B cell (primary cell): ENCODE results near the gene CLECL1. TPM values are rescaled to one million over a fixed set of nuclear protein-coding genes. Genes with fewer than 3 reads are reported as not detected.

Experiments
- ATAC-seq: fragments of 200-7000 bp; cut with Tn5 transposase; one replicate; pipeline ENCODE4 v1.10.0; 2021; ENCODE audit warnings: low read depth, mild to moderate bottlenecking, moderate number of reproducible peaks, moderate library complexity
- CTCF ChIA-PET: fragments of 350-600 bp; sonication (Branson Sonifier 250); formaldehyde crosslinking; loops from one replicate; lab custom pipeline; 2021; ENCODE audit warnings: antibody characterized with exemption, inconsistent platforms; lab: Charles Lee
- POLR2A ChIA-PET: fragments of 350-600 bp; sonication (Branson Sonifier 250); formaldehyde crosslinking; loops from one replicate; lab custom pipeline; 2021; ENCODE audit warnings: antibody characterized with exemption; lab: Charles Lee
- DNase-seq: peaks from one replicate; pipeline ENCODE4 v3.0.0; 2013
- H2AFZ ChIP-seq: 2 replicates; pipeline ENCODE4 v1.6.1; 2012; ENCODE audit warnings: mild to moderate bottlenecking, low read depth, low read length; ENCODE audit not compliant: insufficient read depth, poor library complexity, severe bottlenecking
- H3K27ac ChIP-seq, 2 donors: 1 replicate in 1 of 2; 2 replicates in 1 of 2; pipeline ENCODE4 v1.5.1; 2012 to 2013; ENCODE audit warnings: low read length in 2 of 2, mild to moderate bottlenecking in 2 of 2, moderate library complexity in 1 of 2
- H3K27me3 ChIP-seq, 4 experiments: fragments of 200-600 bp in 1 of 4; sonication (generic) in 1 of 4; replicated peaks in 1 of 4; 1 replicate in 2 of 4; 2 replicates in 2 of 4; pipeline versions ENCODE4 v1.6.1 to v1.7.0; 2013 to 2016; ENCODE audit warnings: low read length in 3 of 4, mild to moderate bottlenecking in 2 of 4, mixed read lengths in 1 of 4, moderate library complexity in 1 of 4; ENCODE audit not compliant: insufficient read depth in 4 of 4, control insufficient read depth in 3 of 4; ENCODE audit errors: control extremely low read depth in 1 of 4
- H3K36me3 ChIP-seq, 2 experiments: replicated peaks in 1 of 2; 1 replicate in 1 of 2; 2 replicates in 1 of 2; pipeline versions ENCODE4 v1.6.1 to v1.7.1; 2013; ENCODE audit warnings: low read length in 1 of 2; ENCODE audit not compliant: insufficient read depth in 2 of 2, control insufficient read depth in 1 of 2; ENCODE audit errors: control extremely low read depth in 1 of 2, extremely low read depth in 1 of 2
- H3K4me1 ChIP-seq, 2 donors: fragments of 200-600 bp in 1 of 2; sonication (generic) in 1 of 2; 1 replicate in 1 of 2; 2 replicates in 1 of 2; pipeline versions ENCODE4 v1.5.1 to v1.6.1; 2013 to 2017; ENCODE audit warnings: low read length in 2 of 2; ENCODE audit not compliant: control insufficient read depth in 2 of 2, insufficient read depth in 2 of 2
- H3K4me2 ChIP-seq: replicated peaks from 2 replicates; pipeline ENCODE3; 2012; ENCODE audit warnings: mild to moderate bottlenecking, low read depth, low read length; ENCODE audit not compliant: poor library complexity, severe bottlenecking
- H3K4me3 ChIP-seq, 5 experiments: fragments of 200-600 bp in 1 of 5; sonication (generic) in 1 of 5; 1 replicate in 3 of 5; 2 replicates in 2 of 5; pipeline versions ENCODE4 v1.5.1 to v1.7.0; 2011 to 2016; ENCODE audit warnings: low read length in 4 of 5, mild to moderate bottlenecking in 4 of 5, low read depth in 2 of 5, control low read depth in 1 of 5, moderate library complexity in 1 of 5; ENCODE audit not compliant: insufficient read depth in 1 of 5; ENCODE audit errors: control extremely low read depth in 1 of 5, extremely low read depth in 1 of 5
- H3K79me2 ChIP-seq: fragments of 200-600 bp; sonication (generic); one replicate; pipeline ENCODE4 v1.6.0; 2016; ENCODE audit warnings: low read length; ENCODE audit not compliant: control insufficient read depth, insufficient read depth
- H3K9ac ChIP-seq: fragments of 200-600 bp; sonication (generic); 2 replicates; pipeline ENCODE4 v1.6.1; 2017; ENCODE audit warnings: mild to moderate bottlenecking, low read length, moderate library complexity
- H3K9me3 ChIP-seq, 3 donors: one replicate each; pipeline versions ENCODE4 v1.6.1 to v1.7.1; 2013; ENCODE audit warnings: low read length in 2 of 3; ENCODE audit not compliant: control insufficient read depth in 2 of 3, insufficient read depth in 1 of 3; ENCODE audit errors: control extremely low read depth in 1 of 3
- H4K20me1 ChIP-seq: 2 replicates; pipeline ENCODE4 v1.6.0; 2012; ENCODE audit warnings: mild to moderate bottlenecking, low read length; ENCODE audit not compliant: insufficient read depth, control insufficient read depth, poor library complexity, severe bottlenecking
- H3K27ac Mint-ChIP-seq: one replicate; pipeline ENCODE4 v1.8.0; 2021; ENCODE audit warnings: mixed read lengths
- H3K27me3 Mint-ChIP-seq: one replicate; pipeline ENCODE4 v1.8.0; 2021; ENCODE audit warnings: mixed read lengths
- H3K4me1 Mint-ChIP-seq: one replicate; pipeline ENCODE4 v1.8.0; 2021; ENCODE audit warnings: mixed read lengths
- H3K4me3 Mint-ChIP-seq: one replicate; pipeline ENCODE4 v1.8.0; 2021; ENCODE audit warnings: mixed read lengths
- H3K9me3 Mint-ChIP-seq: one replicate; pipeline ENCODE4 v1.8.0; 2022; ENCODE audit warnings: mixed read lengths; ENCODE audit not compliant: insufficient read depth
- CTCF ChIP-seq: fragments of 200-600 bp; IDR thresholded peaks from one replicate; pipeline ENCODE4 v1.8.0; 2022; ENCODE audit warnings: antibody characterized with exemption, mild to moderate bottlenecking
- EZH2 ChIP-seq: IDR thresholded peaks from 2 replicates; pipeline ENCODE4 v1.6.1; 2012; ENCODE audit warnings: borderline replicate concordance, low read depth, mild to moderate bottlenecking, moderate library complexity, low read length; ENCODE audit not compliant: insufficient read depth, poor library complexity, severe bottlenecking
- WGBS: methylation state at CpG from one replicate; pipeline ENCODE4 v1.1.5; 2013; ENCODE audit warnings: missing lambda C conversion rate; ENCODE audit not compliant: insufficient coverage; 5-methylcytosine and 5-hydroxymethylcytosine counted together
- intact Hi-C: fragments of 100-400 bp; cut with micrococcal nuclease; formaldehyde crosslinking; loops from one replicate; pipeline ENCODE4 v1.10.0; 2022
- polyA plus RNA-seq: library from polyadenylated mRNA; depleted of rRNA; stranded (reverse); fragments of >200 nt; gene quantifications from 2 replicates; pipeline ENCODE4 v1.2.3, GENCODE V29; 2012
- total RNA-seq, 2 donors: library from RNA; stranded (reverse); fragments of 120-200 nt in 1 of 2; gene quantifications; 1 replicate in 1 of 2; 2 replicates in 1 of 2; pipeline versions ENCODE4 v1.2.3 to v1.2.4, GENCODE V29; 2013 to 2022

The CLECL1 gene
- total and polyA plus RNA-seq, 2 donors (not counting 1 experiment from before 2014, with no cell fraction given) = 30.7 to 51.4 TPM

GRCh38 chr12:9749640-9750039 lies 16.7 kb upstream of the CLECL1 start:
- Histone ChIP-seq H3K27ac (no peak overlapping the region), H3K79me2 (peaks cover 31% of the 10 kb centered on the region), H3K9me3 (no peaks in the 10 kb centered on the region), H4K20me1 (peaks cover 3% of the 10 kb centered on the region), H3K4me1 (peaks cover 7 to 10% of the 10 kb centered on the region in 2 donors), H3K27me3 (no peaks in the 10 kb centered on the region), H2AFZ (no peak overlapping the region), H3K9ac (no peak overlapping the region), H3K4me2 (no peak overlapping the region), H3K4me3 (no peak overlapping the region), H3K36me3 (peaks cover 8 to 23% of the 10 kb centered on the region in 2 experiments)
- WGBS = no CpG with 5 or more reads among the region's 1 CpG
- POLR2A ChIA-PET = interaction anchor here (0.7 to 1.9 kb wide), 4 partner anchors 8 to 48 kb away, joined by 3 to 6 read pairs (median 4); partner anchors contain the start of genes CD69 and CLECL1
- DNase-seq = no peak
- H3K27me3 Mint-ChIP-seq = no peaks in the 10 kb centered on the region
- H3K4me1 Mint-ChIP-seq = peaks cover 34% of the 10 kb centered on the region
- ATAC-seq = no peak
- intact Hi-C loops = loop anchor here (1.0 to 5.0 kb wide), 5 partner anchors 9 to 391 kb away; no protein-coding TSS in a partner anchor
- H3K27ac Mint-ChIP-seq = no peak overlapping the region
- CTCF ChIA-PET = interaction anchor here (0.7 to 21.1 kb wide), 49 partner anchors 7 to 442 kb away, joined by 3 to 629 read pairs (median 9); partner anchors contain the start of genes CD69, CLEC12B, CLEC2A and CLEC2B
- no peaks in the 10 kb centered on the region for H3K9me3 Mint-ChIP-seq
- no peak for TF ChIP-seq CTCF
- TF ChIP-seq EZH2 = no peak
- H3K4me3 Mint-ChIP-seq = no peak overlapping the region

GRCh38 chr12:9745199-9745598 lies 12.3 kb upstream of the CLECL1 start:
- H3K27me3 ChIP-seq = no peaks in the 10 kb centered on the region
- intact Hi-C loops = no loop called here
- Mint-ChIP-seq H3K4me1 (peaks cover 38% of the 10 kb centered on the region), H3K4me3 (no peak overlapping the region), H3K27me3 (no peaks in the 10 kb centered on the region), H3K9me3 (no peaks in the 10 kb centered on the region), H3K27ac (peak overlapping the region; percentile 16)
- ATAC-seq (no peak), DNase-seq (no peak)
- no peaks in the 10 kb centered on the region for H3K36me3 ChIP-seq
- no peaks in the 10 kb centered on the region for H4K20me1 ChIP-seq
- H3K4me2 ChIP-seq = no peak overlapping the region
- ChIA-PET CTCF (interaction anchor here (0.9 to 21.1 kb wide), 10 partner anchors 11 to 199 kb away, joined by 3 to 629 read pairs (median 6); no protein-coding TSS in a partner anchor), POLR2A (no interaction called here)
- H3K9me3 ChIP-seq = no peaks in the 10 kb centered on the region
- H2AFZ ChIP-seq = no peak overlapping the region
- peaks cover 41% of the 10 kb centered on the region for H3K79me2 ChIP-seq
- H3K4me1 ChIP-seq = peaks cover 31 to 38% of the 10 kb centered on the region in 2 donors
- no peak overlapping the region for H3K9ac ChIP-seq
- H3K4me3 ChIP-seq = no peak overlapping the region
- 60% methylated on average over 3 of the region's 3 CpGs for WGBS
- no peak overlapping the region for H3K27ac ChIP-seq
- TF ChIP-seq EZH2 (no peak), CTCF (no peak)
